Prostate gland (tissue), 2 donors: Measurements from ENCODE around the gene SLC1A2. TPM values are rescaled to one million over a fixed set of nuclear protein-coding genes. Genes with fewer than 3 reads are reported as not detected.

Experiments used
- DNase-seq: peaks from one replicate; pipeline ENCODE4 v3.0.0-alpha.2; 2019; ENCODE audit warnings: low spot score
- H3K27ac ChIP-seq, 2 donors: fragments of 200-600 bp; sonication (generic); 2 replicates each; pipeline ENCODE4 v1.5.1; 2017 to 2019
- H3K27me3 ChIP-seq: fragments of 200-600 bp; sonication (generic); replicated peaks from 2 replicates; pipeline ENCODE4 v1.5.1; 2019; ENCODE audit not compliant: insufficient read depth
- H3K36me3 ChIP-seq, 2 donors: fragments of 200-600 bp; sonication (generic); 1 replicate in 1 of 2; 2 replicates in 1 of 2; pipeline versions ENCODE4 v1.5.1 to v1.8.1; 2017 to 2019
- H3K4me1 ChIP-seq: fragments of 200-600 bp; sonication (generic); replicated peaks from 2 replicates; pipeline ENCODE4 v1.5.1; 2019
- H3K4me3 ChIP-seq, 2 donors: fragments of 200-600 bp; sonication (generic); 2 replicates each; pipeline ENCODE4 v1.5.1; 2017 to 2019
- H3K9me3 ChIP-seq: fragments of 200-600 bp; sonication (generic); 2 replicates; pipeline ENCODE4 v1.5.1; 2017
- POLR2A ChIP-seq: fragments of 450-650 bp; IDR thresholded peaks from one replicate; pipeline ENCODE4 v1.6.1; 2016; ENCODE audit warnings: antibody characterized with exemption, mild to moderate bottlenecking
- POLR2AphosphoS5 ChIP-seq: sonication (generic); formaldehyde crosslinking; IDR thresholded peaks from one replicate; pipeline ENCODE4 v1.6.1; 2017; ENCODE audit warnings: antibody characterized with exemption
- WGBS: methylation state at CpG from one replicate; pipeline ENCODE4 v1.1.5; 2018; 5-methylcytosine and 5-hydroxymethylcytosine counted together
- intact Hi-C: fragments of 100-400 bp; cut with DNase I; formaldehyde crosslinking; loops from one replicate; pipeline ENCODE4 v1.14.2; 2022
- total RNA-seq, 2 donors: library from RNA; depleted of rRNA; stranded (reverse); fragments of >200 nt; gene quantifications; one replicate each; pipeline ENCODE4 v1.1.0, GENCODE V29; 2016
- TF ChIP-seq, protein P1 (sequence below), 4 experiments: fragments of 200-600 bp in 2 of 4; fragments of 450-650 bp in 2 of 4; sonication (generic) in 2 of 4; IDR thresholded peaks; 1 replicate in 3 of 4; 2 replicates in 1 of 4; pipeline ENCODE4 v1.5.1; 2016 to 2019; ENCODE audit warnings: antibody characterized with exemption in 4 of 4, mild to moderate bottlenecking in 2 of 4, moderate library complexity in 2 of 4

SLC1A2 gene
- total RNA-seq, 2 donors from 2014 or later: 0.82 to 1.5 TPM

DNA sequence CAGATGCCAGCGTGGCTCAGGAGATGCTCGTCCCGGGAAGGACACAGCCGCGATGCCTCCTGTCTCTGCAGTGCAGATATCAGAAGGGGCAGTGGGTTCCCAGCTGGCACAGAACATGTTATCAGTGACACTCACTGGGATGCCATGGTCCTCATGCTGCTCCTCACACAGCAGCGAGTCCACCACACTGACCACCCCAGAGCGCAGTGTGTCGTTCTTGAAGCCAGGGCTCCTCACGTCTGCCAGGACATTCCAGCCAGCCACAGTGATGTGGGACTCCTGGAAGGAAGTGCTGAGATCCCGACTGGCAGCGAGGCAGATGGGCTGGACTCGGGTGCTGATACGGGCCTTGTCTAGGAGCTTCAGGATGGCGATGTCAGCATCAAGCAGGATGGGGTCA lies 13.1 kb upstream of the SLC1A2 start:
- Histone ChIP-seq H3K27me3 (no peaks in the 10 kb centered on the region), H3K9me3 (no peaks in the 10 kb centered on the region), H3K4me1 (peaks cover 1% of the 10 kb centered on the region), H3K27ac (no peak overlapping the region), H3K4me3 (no peak overlapping the region), H3K36me3 (no peaks in the 10 kb centered on the region)
- TF ChIP-seq, protein P1, sequence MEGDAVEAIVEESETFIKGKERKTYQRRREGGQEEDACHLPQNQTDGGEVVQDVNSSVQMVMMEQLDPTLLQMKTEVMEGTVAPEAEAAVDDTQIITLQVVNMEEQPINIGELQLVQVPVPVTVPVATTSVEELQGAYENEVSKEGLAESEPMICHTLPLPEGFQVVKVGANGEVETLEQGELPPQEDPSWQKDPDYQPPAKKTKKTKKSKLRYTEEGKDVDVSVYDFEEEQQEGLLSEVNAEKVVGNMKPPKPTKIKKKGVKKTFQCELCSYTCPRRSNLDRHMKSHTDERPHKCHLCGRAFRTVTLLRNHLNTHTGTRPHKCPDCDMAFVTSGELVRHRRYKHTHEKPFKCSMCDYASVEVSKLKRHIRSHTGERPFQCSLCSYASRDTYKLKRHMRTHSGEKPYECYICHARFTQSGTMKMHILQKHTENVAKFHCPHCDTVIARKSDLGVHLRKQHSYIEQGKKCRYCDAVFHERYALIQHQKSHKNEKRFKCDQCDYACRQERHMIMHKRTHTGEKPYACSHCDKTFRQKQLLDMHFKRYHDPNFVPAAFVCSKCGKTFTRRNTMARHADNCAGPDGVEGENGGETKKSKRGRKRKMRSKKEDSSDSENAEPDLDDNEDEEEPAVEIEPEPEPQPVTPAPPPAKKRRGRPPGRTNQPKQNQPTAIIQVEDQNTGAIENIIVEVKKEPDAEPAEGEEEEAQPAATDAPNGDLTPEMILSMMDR (IDR thresholded peaks at IDR 0.05): no peak
- TF ChIP-seq POLR2A (no peak), POLR2AphosphoS5 (no peak)
- intact Hi-C loops: no loop called here
- no peak for DNase-seq
- WGBS: 93% methylated on average over 14 of the region's 14 CpGs

DNA sequence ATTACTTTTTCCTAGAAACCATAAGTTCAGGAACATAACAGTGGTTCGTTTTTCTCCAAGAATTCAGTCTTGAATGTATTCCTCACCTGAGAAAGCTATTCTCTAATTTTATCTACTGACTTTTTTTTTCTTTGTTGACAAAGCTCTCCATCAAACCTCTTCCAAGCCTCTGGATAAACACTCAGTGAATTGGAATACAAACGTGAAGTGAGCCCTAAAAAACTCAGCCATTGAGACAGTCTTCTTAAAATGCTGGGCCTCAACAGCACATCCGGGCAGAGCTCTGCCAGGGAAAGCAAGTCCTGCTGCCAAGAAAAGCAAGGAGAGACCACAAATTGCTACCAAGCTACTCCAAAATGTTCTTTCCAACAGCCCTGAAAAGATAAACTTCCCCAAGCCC lies 7.7 kb upstream of the SLC1A2 start:
- Histone ChIP-seq H3K4me1 (peaks cover 6% of the 10 kb centered on the region), H3K4me3 (no peak overlapping the region), H3K27ac (peak overlapping the region in 1 of 2 donors; percentile 45), H3K9me3 (no peaks in the 10 kb centered on the region), H3K27me3 (no peaks in the 10 kb centered on the region), H3K36me3 (no peaks in the 10 kb centered on the region)
- TF ChIP-seq, protein P1 (IDR thresholded peaks at IDR 0.05): no peak
- peak; percentile 40 for DNase-seq
- intact Hi-C loops: no loop called here
- WGBS: 6% methylated on average over 3 of the region's 3 CpGs

DNA sequence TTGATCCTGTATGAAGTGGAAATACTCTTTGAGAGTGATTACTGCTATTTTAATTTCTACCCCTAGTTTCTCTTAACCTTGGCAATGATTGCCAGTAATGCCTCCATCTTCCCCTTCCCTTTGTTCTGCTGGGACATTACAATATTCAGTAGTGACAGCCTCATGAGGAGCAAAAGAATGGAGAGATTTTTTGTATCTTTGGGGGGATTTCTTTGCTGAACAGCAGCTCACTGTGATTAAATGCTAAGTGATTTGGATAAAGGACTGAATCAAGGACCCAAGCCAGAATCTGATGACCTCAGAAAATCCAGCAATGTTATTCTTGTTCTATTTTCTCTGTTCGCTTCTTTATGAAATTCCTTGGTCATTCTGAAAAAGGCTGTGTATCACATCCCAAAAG lies 7.0 kb upstream of the SLC1A2 start:
- no peak overlapping the region for H3K4me3 ChIP-seq
- H3K9me3 ChIP-seq: no peaks in the 10 kb centered on the region
- no peaks in the 10 kb centered on the region for H3K36me3 ChIP-seq
- DNase-seq: no peak
- TF ChIP-seq POLR2AphosphoS5: no peak
- no peak for TF ChIP-seq POLR2A
- TF ChIP-seq, protein P1 (IDR thresholded peaks at IDR 0.05): no peak
- WGBS: 71% methylated on average over 1 of the region's 1 CpG
- intact Hi-C loops: no loop called here
- peaks cover 6% of the 10 kb centered on the region for H3K4me1 ChIP-seq
- no peaks in the 10 kb centered on the region for H3K27me3 ChIP-seq
- no peak overlapping the region for H3K27ac ChIP-seq

DNA sequence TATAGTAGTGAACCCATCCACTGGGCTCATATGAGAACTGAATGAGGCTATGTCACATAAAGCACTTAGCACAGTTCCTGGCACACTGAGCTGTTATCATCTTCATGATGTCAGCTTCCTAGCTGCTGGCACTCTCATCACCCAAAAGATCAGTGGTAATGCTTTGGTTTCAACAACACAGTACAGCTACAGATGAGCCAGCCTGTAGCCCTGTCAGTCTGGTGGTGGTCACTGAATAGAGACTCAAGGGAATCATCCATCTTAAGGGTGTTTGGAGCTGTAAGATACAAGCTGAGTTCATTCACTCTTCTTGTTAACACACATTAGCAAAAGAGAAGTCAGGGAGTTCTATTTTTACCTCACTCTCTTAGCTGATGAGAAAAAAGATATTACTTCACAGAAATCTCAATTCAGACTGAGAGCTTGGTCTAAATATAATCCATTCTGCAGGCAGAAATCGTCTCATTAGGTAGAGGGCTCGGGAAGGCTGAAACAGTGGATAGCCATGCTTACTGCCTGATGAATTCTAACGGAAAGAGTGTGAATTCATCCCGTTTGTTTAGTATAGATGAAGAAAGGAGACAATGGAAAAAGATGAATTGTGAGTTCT lies 6.3 kb upstream of the SLC1A2 start:
- DNase-seq: no peak
- intact Hi-C loops: no loop called here
- no peaks in the 10 kb centered on the region for H3K36me3 ChIP-seq
- 79% methylated on average over 4 of the region's 4 CpGs for WGBS
- peaks cover 6% of the 10 kb centered on the region for H3K4me1 ChIP-seq
- no peak overlapping the region for H3K4me3 ChIP-seq
- no peaks in the 10 kb centered on the region for H3K27me3 ChIP-seq
- TF ChIP-seq, protein P1 (IDR thresholded peaks at IDR 0.05): no peak
- no peak for TF ChIP-seq POLR2AphosphoS5
- H3K27ac ChIP-seq: no peak overlapping the region
- H3K9me3 ChIP-seq: no peaks in the 10 kb centered on the region

DNA sequence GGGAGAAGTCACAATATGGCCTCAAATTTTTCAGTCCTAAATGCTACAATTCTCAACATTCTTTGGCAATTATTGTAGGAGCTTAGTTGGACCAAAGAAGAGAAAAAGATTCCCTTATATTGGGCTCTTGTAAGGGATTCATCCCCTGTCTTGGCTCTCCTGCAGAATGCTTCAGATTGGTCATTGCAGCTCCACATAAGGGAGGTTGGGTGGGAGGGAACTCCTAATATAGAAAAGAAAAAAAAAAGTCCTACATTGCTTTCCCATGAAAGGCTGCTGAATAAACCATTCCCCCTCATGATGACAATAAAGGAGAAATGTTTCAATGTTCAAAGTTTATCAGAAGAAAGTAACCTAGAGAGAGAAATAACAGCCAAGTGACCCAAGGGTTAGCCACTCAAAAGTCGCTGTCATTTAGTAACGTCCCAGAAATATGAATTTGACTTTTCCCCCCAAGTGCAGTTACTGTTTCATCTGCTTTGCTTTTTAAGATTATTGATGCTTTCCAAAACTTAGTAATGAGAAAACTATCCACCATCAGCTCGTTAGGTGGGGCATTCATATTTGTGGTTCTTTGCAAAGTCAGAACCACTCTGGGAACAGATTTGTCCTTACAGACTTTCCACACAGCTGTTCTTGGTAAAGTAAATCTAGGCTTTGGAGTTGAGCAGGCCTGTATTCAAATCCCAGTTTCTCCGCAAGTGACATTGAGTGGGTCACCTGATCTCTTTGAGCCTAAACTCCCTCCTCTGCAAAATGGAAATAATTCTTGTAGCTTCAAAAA lies 5.0 kb upstream of the SLC1A2 start:
- Histone ChIP-seq H3K27ac (no peak overlapping the region), H3K9me3 (no peaks in the 10 kb centered on the region), H3K27me3 (no peaks in the 10 kb centered on the region), H3K4me3 (no peak overlapping the region), H3K4me1 (peaks cover 9% of the 10 kb centered on the region), H3K36me3 (no peaks in the 10 kb centered on the region)
- TF ChIP-seq POLR2A (no peak), POLR2AphosphoS5 (no peak)
- TF ChIP-seq, protein P1 (IDR thresholded peaks at IDR 0.05): no peak
- DNase-seq: no peak
- 76% methylated on average over 4 of the region's 4 CpGs for WGBS
- intact Hi-C loops: no loop called here
